PC-3 (cell line): ENCODE results near the gene CFAP46.

Experiments used
- EZH2 ChIP-seq: fragments of 300-600 bp; sonication (generic); IDR thresholded peaks from one replicate; pipeline ENCODE4 v1.6.1; 2017; ENCODE audit warnings: antibody characterized with exemption, mild to moderate bottlenecking, low read length; ENCODE audit not compliant: unreplicated experiment
- TF ChIP-seq, protein P1 (sequence below): fragments of 300-600 bp; sonication (generic); conservative IDR thresholded peaks from 2 replicates; pipeline ENCODE4 v1.5.1; 2017; ENCODE audit warnings: antibody characterized with exemption, low read depth, mild to moderate bottlenecking, low read length

DNA sequence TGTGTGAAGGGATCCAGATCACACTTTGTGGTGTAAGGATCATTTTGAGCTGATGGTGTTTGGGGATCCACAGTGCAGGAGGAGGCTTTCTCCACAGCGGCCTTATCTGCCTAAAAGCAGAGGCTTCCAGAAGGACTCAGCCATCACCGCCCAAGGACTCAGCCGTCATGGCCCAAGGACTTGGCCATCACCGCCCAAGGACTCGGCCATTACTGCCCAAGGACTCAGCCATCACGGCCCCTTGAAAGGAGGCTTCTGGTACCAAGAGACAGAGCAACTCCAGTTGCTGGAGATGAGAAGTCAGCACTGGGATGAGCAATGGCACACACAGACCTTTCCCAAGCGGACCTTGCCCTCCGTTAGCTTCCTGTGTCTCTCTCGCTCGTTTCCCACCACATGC, 6.0 kb upstream of the CFAP46 start:
- TF ChIP-seq, protein P1, sequence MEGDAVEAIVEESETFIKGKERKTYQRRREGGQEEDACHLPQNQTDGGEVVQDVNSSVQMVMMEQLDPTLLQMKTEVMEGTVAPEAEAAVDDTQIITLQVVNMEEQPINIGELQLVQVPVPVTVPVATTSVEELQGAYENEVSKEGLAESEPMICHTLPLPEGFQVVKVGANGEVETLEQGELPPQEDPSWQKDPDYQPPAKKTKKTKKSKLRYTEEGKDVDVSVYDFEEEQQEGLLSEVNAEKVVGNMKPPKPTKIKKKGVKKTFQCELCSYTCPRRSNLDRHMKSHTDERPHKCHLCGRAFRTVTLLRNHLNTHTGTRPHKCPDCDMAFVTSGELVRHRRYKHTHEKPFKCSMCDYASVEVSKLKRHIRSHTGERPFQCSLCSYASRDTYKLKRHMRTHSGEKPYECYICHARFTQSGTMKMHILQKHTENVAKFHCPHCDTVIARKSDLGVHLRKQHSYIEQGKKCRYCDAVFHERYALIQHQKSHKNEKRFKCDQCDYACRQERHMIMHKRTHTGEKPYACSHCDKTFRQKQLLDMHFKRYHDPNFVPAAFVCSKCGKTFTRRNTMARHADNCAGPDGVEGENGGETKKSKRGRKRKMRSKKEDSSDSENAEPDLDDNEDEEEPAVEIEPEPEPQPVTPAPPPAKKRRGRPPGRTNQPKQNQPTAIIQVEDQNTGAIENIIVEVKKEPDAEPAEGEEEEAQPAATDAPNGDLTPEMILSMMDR, result no peak
- no peak for TF ChIP-seq EZH2
